CD1c-positive myeloid dendritic cell (primary cell): ENCODE results near the gene ADAM33.

Experiments
- DNase-seq: peaks from one replicate; pipeline ENCODE4 v3.0.0-alpha.2; 2016; ENCODE audit errors: extremely low spot score

ADAM33 gene

DNA sequence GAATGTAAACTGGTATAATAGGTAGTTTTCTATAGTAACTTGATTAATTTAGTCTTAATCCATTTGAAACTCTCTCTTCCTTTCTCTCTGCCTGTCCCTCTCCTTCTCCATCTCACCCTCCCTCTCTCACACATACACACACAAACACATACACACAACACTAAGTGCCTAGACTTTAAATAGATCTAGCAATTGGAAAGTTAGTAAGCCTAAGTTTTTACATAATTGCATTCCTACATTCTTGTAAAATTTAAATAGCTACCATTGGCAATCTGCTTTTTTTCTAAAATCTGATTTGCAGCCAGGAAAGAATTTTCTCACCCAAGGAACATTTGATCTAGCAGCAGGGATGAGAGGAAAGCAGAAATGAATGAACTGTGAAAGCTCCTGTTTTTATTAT lies 34.3 kb downstream of the ADAM33 start:
- no peak for DNase-seq

GRCh38 chr20:3646651-3647050 lies 35.2 kb downstream of the ADAM33 start:
- no peak for DNase-seq

DNA sequence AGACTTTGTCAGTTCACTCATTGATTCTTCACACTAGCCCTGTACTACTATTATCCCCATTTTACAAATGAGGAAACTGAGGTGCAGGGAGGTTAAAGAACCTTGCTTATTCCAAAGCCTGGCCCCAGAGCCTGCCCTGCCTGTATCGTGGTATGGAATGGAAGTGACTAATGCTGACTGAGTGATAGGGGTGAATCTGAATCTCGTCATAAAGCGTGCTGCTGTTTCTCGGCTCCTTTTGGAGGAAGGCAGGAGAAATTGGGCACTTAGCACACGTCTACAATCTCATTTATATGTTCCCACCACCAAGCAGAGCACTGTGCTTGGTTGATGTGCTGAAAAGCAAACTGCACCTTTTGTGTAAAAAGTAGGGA lies 35.8 kb downstream of the ADAM33 start:
- DNase-seq, result no peak

DNA sequence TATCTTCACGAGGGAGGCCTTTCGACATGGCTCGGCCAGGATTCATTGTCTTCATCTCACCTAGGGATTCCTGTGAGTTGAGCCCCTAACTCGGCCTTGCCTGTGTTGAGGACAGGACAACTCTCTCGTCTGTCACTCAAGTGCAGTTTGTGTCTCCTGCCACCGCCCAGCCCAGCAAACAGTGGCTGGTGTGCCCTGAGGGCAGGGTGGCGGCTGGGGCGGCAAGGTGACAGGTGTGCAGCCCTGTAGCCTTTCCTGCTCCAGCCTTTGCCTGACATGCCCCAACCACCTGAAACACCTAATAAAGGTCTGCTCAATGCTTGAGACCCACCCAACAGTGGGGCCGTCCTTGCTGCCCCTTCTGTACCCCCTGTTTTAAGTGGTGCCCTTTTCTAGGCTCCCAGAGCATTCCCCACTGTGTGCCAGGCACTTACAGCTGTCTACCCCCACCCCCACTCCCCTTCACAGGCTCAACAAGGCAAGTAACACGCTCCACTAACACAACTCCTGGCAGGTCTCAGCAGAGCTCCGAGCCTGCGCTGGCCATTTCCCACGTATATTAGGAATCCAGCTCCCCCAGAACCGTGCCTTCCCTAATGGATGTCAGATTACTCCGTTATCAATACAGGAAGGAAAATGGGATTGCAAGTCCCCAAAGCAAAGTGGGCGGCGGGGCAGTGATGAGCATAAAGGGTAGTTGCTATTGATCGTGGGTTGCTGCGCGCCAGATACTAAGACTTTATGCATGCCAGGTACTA lies 36.3 kb downstream of the ADAM33 start:
- no peak for DNase-seq

GRCh38 chr20:3640259-3640658 lies 41.6 kb downstream of the ADAM33 start:
- no peak for DNase-seq

- DNase-seq, result no peak
Measured at GRCh38 chr20:3635346-3635745, 46.5 kb downstream of the ADAM33 start.

- no peak for DNase-seq
Measured at GRCh38 chr20:3633913-3634478, 47.8 kb downstream of the ADAM33 start.

GRCh38 chr20:3632311-3633004 lies 49.4 kb downstream of the ADAM33 start:
- DNase-seq, result no peak

DNA sequence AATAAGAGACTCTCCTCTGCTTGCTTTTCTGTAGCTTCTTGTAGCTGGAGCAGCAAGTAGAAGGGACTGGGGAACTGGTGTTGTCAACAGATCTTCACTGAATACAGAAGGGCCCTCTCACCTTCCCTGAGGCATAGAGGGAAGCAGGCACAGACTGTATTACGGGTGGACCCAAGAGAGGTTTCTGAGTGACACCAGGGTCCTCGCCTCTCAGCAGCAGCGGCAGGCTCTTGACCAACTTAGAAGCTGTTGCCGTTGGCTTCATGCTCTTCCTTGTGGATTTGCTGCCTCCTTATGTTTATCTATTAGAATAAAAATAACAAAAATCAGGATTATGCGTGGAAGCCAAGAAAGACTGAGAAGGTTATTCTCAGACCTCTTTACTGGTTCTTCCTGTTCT lies 50.3 kb downstream of the ADAM33 start:
- no peak for DNase-seq

DNA sequence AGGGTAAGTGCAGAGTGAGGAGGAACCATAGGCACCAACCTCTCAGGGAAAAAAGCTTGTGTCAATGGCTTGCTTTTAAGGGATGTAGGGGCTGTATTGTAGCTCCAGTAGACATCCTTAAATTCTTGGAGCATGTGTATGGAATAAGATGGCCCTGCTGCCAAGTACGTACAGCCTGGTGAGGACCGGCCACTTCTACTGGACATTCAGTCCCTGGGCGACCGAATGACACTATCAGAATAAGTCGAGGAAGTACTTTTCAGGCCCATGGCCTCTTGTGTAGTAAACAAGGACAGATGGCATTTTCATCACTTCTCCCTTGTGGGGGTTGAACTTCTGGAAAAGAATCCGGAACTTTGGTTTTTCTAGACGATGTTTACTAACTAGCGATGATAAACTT lies 51.4 kb downstream of the ADAM33 start:
- DNase-seq, result no peak

DNA sequence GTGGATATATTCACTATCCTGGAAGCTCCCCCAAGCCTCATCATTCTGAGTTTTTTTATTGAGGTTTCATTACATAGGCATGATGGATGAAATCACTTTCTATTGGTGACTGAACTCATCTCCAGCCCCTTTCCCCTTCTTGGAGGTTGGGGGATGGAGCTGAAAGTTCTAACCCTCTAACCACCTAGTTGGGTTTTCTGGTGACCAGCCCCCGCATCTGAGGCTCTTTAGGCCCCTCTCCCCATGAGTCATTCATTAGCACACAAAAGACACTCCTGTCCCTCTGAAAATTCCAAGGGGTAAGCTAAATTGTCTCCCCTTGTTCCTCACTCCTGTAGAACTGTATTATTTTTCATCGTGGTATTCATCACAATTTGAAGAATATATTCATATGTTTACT lies 51.9 kb downstream of the ADAM33 start:
- no peak for DNase-seq

GRCh38 chr20:3628502-3629314 lies 53.1 kb downstream of the ADAM33 start:
- no peak for DNase-seq

- DNase-seq, result no peak
Measured at GRCh38 chr20:3627476-3627875, 54.3 kb downstream of the ADAM33 start.

GRCh38 chr20:3622406-3622805 lies 59.4 kb downstream of the ADAM33 start:
- DNase-seq, result no peak

DNA sequence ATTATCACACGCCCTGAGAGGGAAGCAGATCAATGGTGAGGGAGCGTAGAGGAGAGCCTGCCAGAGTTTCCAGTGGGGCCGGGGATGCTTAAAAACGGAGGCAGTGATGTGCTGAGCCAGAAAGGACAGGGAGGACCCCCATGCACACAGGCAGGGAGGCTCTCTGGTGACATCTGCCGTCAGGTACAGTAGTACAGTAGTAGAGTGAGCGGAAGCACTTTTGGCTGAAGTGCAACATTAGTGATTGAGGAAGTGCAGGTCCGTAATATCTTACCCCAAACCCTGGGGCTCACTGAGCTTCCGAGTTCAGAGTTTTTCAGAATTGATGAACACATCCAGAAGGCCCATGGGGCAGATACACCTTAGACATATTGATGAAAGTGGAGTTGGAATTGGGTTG lies 60.7 kb downstream of the ADAM33 start:
- no peak for DNase-seq
